ENCODE measurements around the gene ARMC6. TPM values are rescaled to one million over a fixed set of nuclear protein-coding genes. Genes with fewer than 3 reads are reported as not detected.
"Not testable (repeated sequence)": the region's sequence is repeated elsewhere in the genome, so short reads cannot be mapped to it uniquely, and the experiment has no call there.

The ARMC6 gene
- total RNA-seq, 1 donor from 2014 or later: 55.8 TPM

- no peak for DNase-seq (ENCODE audit: low read depth)
These were observed 40.9 kb downstream of the ARMC6 start for GRCh38 chr19:19074196-19074882.

GRCh38 chr19:19075126-19075525 is 41.7 kb downstream of the ARMC6 start:
- DNase-seq (ENCODE audit: low read depth): no peak

- DNase-seq (ENCODE audit: low read depth): no peak
These were observed 43.1 kb downstream of the ARMC6 start for GRCh38 chr19:19076476-19076875.

GRCh38 chr19:19077103-19077502 is 43.7 kb downstream of the ARMC6 start:
- no peak for DNase-seq (ENCODE audit: low read depth)

GRCh38 chr19:19078801-19079200 is 45.4 kb downstream of the ARMC6 start:
- DNase-seq (ENCODE audit: low read depth): no peak

GRCh38 chr19:19079571-19079970 is 46.2 kb downstream of the ARMC6 start:
- DNase-seq (ENCODE audit: low read depth): no peak

- peak; percentile 17 for DNase-seq (ENCODE audit: low read depth)
These were observed 48.3 kb downstream of the ARMC6 start for GRCh38 chr19:19081642-19082151.

GRCh38 chr19:19083413-19084178 is 50.2 kb downstream of the ARMC6 start:
- no peak for DNase-seq (ENCODE audit: low read depth)

- DNase-seq (ENCODE audit: low read depth): peak; percentile 47
These were observed 54.3 kb downstream of the ARMC6 start for GRCh38 chr19:19087676-19088075.

- DNase-seq (ENCODE audit: low read depth): no peak
These were observed 61.1 kb downstream of the ARMC6 start for GRCh38 chr19:19094513-19094912.

GRCh38 chr19:19095691-19096090 is 62.3 kb downstream of the ARMC6 start:
- no peak for DNase-seq (ENCODE audit: low read depth)

- no peak for DNase-seq (ENCODE audit: low read depth)
These were observed 63.5 kb downstream of the ARMC6 start for GRCh38 chr19:19096641-19097627.

GRCh38 chr19:19098084-19098702 is 64.8 kb downstream of the ARMC6 start:
- no peak for DNase-seq (ENCODE audit: low read depth)

- peak; percentile 50 for DNase-seq (ENCODE audit: low read depth)
These were observed 65.6 kb downstream of the ARMC6 start for GRCh38 chr19:19098703-19099632.

- no peak for DNase-seq (ENCODE audit: low read depth)
These were observed 68.1 kb downstream of the ARMC6 start for GRCh38 chr19:19101540-19101939.

GRCh38 chr19:19102566-19102965 is 69.2 kb downstream of the ARMC6 start:
- not testable (repeated sequence) for DNase-seq (ENCODE audit: low read depth)

GRCh38 chr19:19103167-19103566 is 69.8 kb downstream of the ARMC6 start:
- no peak for DNase-seq (ENCODE audit: low read depth)

- DNase-seq (ENCODE audit: low read depth): no peak
These were observed 72.1 kb downstream of the ARMC6 start for GRCh38 chr19:19105365-19106055.

GRCh38 chr19:19106056-19106551 is 72.7 kb downstream of the ARMC6 start:
- DNase-seq (ENCODE audit: low read depth): no peak
